Measurements from ENCODE around the gene HSDL2.
"Not testable (repeated sequence)": the region's sequence is repeated elsewhere in the genome, so short reads cannot be mapped to it uniquely, and the experiment has no call there.

Gene HSDL2

GRCh38 chr9:112500842-112501241 lies 120.9 kb downstream of the HSDL2 start:
- DNase-seq (ENCODE audit: low read depth in 2 of 2): no peak

- DNase-seq (ENCODE audit: low read depth in 2 of 2): no peak
Observed at GRCh38 chr9:112501287-112501686, 121.4 kb downstream of the HSDL2 start.

- no peak for DNase-seq (ENCODE audit: low read depth in 2 of 2)
Observed at GRCh38 chr9:112502175-112502946, 122.5 kb downstream of the HSDL2 start.

- no peak for DNase-seq (ENCODE audit: low read depth in 2 of 2)
Observed at GRCh38 chr9:112503170-112503569, 123.3 kb downstream of the HSDL2 start.

- DNase-seq (ENCODE audit: low read depth in 2 of 2): no peak
Observed at GRCh38 chr9:112505086-112505485, 125.2 kb downstream of the HSDL2 start.

GRCh38 chr9:112505607-112506006 lies 125.7 kb downstream of the HSDL2 start:
- DNase-seq (ENCODE audit: low read depth in 2 of 2): no peak

- no peak for DNase-seq (ENCODE audit: low read depth in 2 of 2)
Observed at GRCh38 chr9:112506571-112506970, 126.7 kb downstream of the HSDL2 start.

GRCh38 chr9:112507001-112507680 lies 127.2 kb downstream of the HSDL2 start:
- DNase-seq (ENCODE audit: low read depth in 2 of 2): no peak

- DNase-seq (ENCODE audit: low read depth in 2 of 2): no peak
Observed at GRCh38 chr9:112508377-112508776, 128.5 kb downstream of the HSDL2 start.

GRCh38 chr9:112512377-112512776 lies 132.5 kb downstream of the HSDL2 start:
- not testable (repeated sequence) for DNase-seq (ENCODE audit: low read depth in 2 of 2)

GRCh38 chr9:112516769-112517168 lies 136.9 kb downstream of the HSDL2 start:
- no peak for DNase-seq (ENCODE audit: low read depth in 2 of 2)

GRCh38 chr9:112520069-112520468 lies 140.2 kb downstream of the HSDL2 start:
- no peak for DNase-seq (ENCODE audit: low read depth in 2 of 2)

GRCh38 chr9:112520656-112521055 lies 140.7 kb downstream of the HSDL2 start:
- no peak for DNase-seq (ENCODE audit: low read depth in 2 of 2)
